IPS-15b (cell line): ENCODE measurements around the gene ERBB4.

ENCODE experiments used
- H3K27me3 ChIP-seq: one replicate; pipeline ENCODE4 v1.6.1; 2013; ENCODE audit warnings: low read length; ENCODE audit not compliant: control insufficient read depth, insufficient read depth
- H3K36me3 ChIP-seq: one replicate; pipeline ENCODE4 v1.6.1; 2013; ENCODE audit warnings: low read length; ENCODE audit not compliant: control insufficient read depth, insufficient read depth
- H3K4me1 ChIP-seq: one replicate; pipeline ENCODE4 v1.6.1; 2013; ENCODE audit warnings: mild to moderate bottlenecking, low read length; ENCODE audit not compliant: control insufficient read depth, insufficient read depth
- H3K4me3 ChIP-seq: one replicate; pipeline ENCODE4 v1.5.1; 2013; ENCODE audit warnings: low read depth, low read length
- H3K9ac ChIP-seq: one replicate; pipeline ENCODE4 v1.6.1; 2013; ENCODE audit warnings: low read depth, mild to moderate bottlenecking, low read length
- H3K9me3 ChIP-seq: one replicate; pipeline ENCODE4 v1.6.1; 2013; ENCODE audit warnings: mild to moderate bottlenecking, low read length; ENCODE audit not compliant: control insufficient read depth, insufficient read depth

The ERBB4 gene

DNA sequence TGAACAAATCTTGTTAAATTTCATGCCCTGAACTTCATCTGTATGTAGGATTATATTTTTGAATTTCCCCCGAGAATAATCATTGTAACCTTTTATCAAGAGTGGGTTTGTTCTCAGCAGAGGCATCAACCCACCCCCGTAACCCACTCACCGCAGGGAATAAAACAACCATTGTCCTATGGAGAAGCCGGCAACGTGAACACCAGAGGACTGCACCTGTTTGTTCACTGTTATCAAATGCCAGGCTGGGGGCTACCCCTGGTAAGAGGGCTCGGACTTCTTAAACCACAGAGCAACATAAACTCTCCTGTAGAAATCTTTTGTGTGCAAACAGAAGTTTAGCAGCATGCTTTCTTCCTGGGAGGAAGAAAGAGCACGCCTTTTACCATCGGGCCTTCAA is 610.4 kb downstream of the ERBB4 start:
- no peak overlapping the region for H3K4me3 ChIP-seq
- no peak overlapping the region for H3K9ac ChIP-seq
- no peaks in the 10 kb centered on the region for H3K27me3 ChIP-seq
- H3K4me1 ChIP-seq: no peaks in the 10 kb centered on the region
- no peaks in the 10 kb centered on the region for H3K9me3 ChIP-seq
- H3K36me3 ChIP-seq: no peaks in the 10 kb centered on the region

DNA sequence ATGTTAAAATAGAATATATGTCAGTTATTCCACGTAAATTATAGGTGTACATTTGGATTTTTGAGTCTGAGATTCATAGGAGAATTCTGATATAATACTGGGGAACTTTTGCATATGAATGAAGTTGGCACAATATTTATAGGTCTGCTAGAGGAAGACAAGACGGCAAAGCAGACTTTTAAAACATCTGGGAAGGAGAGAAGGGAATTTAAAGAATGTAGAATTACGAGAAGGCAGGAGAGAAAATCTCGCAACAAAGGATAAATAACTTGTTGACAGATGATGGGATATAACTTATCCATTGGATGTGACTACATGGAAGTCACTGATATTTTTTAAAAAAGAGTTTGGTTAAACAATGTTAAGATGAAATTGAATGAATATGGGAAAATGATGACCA is 615.6 kb downstream of the ERBB4 start:
- H3K4me1 ChIP-seq: no peaks in the 10 kb centered on the region
- no peak overlapping the region for H3K9ac ChIP-seq
- H3K4me3 ChIP-seq: no peak overlapping the region
- H3K9me3 ChIP-seq: no peaks in the 10 kb centered on the region
- no peaks in the 10 kb centered on the region for H3K36me3 ChIP-seq
- H3K27me3 ChIP-seq: no peaks in the 10 kb centered on the region

DNA sequence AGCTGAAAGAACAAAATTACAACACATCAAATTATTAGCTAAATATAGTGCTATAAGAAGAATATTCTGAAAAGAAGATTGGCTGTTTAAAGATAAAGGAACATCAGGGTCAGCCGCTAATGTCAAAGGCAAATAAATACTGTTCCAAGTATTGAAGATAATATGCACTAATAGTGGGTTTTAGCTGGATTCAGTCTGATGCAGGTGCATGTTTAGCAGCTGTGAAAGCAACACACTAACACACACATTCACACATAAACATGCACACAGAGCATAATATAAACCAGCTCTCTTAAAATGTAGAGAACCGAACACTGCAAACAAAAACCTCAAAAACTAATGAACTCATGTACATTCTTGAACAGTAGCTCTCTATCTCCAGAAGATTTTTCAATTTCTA is 634.6 kb downstream of the ERBB4 start:
- Histone ChIP-seq H3K4me1 (no peaks in the 10 kb centered on the region), H3K27me3 (no peaks in the 10 kb centered on the region), H3K9me3 (no peaks in the 10 kb centered on the region), H3K9ac (no peak overlapping the region), H3K36me3 (no peaks in the 10 kb centered on the region), H3K4me3 (no peak overlapping the region)

DNA sequence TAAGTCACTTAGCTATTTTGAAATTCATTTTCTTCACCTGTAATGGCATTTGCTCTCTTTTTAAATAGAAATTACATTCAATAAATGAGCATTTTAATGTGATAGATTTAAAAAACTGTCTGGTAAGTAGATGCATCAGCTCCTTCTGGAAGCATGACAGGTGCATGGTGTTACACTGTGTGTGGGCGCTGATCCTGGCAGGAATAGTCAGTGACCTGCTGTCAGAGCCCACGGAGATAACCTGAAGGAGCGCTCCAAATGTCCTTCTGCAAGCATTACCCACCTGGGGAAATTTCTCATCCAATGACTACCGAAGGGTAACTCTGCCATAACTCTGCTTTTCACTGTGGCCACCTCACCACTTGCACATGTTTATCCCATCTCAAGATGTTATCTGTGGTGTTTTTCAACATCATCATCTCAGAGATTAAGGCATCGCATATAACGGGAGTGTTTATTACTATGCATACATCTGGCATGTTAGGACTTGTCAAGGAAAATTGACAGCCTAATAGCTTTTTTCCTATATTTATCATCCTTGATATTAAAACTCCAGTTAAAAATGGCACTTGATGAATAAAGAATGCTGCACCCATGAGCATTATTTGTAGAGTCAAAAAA is 637.3 kb downstream of the ERBB4 start:
- no peaks in the 10 kb centered on the region for H3K36me3 ChIP-seq
- no peaks in the 10 kb centered on the region for H3K27me3 ChIP-seq
- H3K9ac ChIP-seq: no peak overlapping the region
- H3K4me1 ChIP-seq: no peaks in the 10 kb centered on the region
- H3K9me3 ChIP-seq: no peaks in the 10 kb centered on the region
- no peak overlapping the region for H3K4me3 ChIP-seq

DNA sequence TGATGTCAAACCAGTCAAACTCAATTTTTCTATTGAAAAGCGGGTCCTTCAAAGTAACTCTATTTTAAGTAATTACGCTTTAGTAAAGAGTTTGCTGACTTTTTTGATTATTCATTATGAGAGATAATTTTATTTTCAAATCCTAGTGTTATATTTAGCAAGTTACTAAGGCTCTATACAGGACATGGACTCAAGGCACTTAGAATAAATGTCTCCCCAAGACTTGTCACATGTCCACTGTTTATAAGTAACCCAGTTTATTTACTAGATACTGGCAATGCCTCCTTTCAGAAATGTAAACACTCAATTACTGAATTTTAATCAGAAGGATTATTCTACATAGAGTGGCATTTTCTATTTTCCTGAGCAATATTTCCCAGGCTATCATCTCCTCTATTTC is 638.1 kb downstream of the ERBB4 start:
- Histone ChIP-seq H3K4me3 (no peak overlapping the region), H3K4me1 (no peaks in the 10 kb centered on the region), H3K36me3 (no peaks in the 10 kb centered on the region), H3K9ac (no peak overlapping the region), H3K9me3 (no peaks in the 10 kb centered on the region), H3K27me3 (no peaks in the 10 kb centered on the region)

DNA sequence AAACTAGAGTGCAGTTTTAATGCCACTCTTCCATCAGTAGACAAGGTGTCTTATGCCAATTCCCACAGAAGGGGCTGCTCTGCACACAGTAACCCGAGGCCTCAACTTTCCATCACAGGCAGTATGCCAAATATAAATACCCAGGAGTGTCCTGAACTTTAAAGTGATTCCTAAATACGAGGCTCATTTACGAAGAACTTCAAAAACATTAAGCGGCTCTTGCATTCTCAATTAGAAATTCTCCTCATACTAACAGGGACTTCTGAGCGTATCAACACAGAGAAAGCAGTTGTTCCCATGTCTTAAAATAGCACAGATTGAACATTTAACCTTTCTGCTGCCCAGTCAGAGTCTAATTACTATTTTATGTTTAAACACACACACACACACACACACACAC is 638.6 kb downstream of the ERBB4 start:
- H3K9ac ChIP-seq: no peak overlapping the region
- no peaks in the 10 kb centered on the region for H3K36me3 ChIP-seq
- H3K4me3 ChIP-seq: no peak overlapping the region
- H3K4me1 ChIP-seq: no peaks in the 10 kb centered on the region
- H3K9me3 ChIP-seq: no peaks in the 10 kb centered on the region
- H3K27me3 ChIP-seq: no peaks in the 10 kb centered on the region

DNA sequence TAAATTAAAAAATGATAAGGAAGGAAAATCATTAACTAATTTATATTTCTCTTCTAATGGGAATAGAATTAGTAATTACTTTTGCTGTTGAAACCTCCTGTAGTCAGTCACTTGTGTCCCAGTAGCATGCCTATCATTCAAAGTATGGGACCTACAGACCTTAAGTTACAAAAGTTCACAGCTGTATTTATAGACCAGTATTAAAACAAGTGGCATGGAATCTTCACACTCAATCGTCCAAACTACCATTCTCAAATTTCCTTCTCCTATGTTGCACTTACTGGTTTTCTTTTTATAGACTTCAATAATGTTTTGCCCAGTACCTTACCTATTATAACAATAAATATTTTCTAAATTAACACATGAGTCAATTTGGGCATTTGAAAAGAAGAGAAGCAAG is 639.9 kb downstream of the ERBB4 start:
- no peaks in the 10 kb centered on the region for H3K4me1 ChIP-seq
- no peaks in the 10 kb centered on the region for H3K9me3 ChIP-seq
- H3K4me3 ChIP-seq: no peak overlapping the region
- H3K9ac ChIP-seq: no peak overlapping the region
- no peaks in the 10 kb centered on the region for H3K27me3 ChIP-seq
- H3K36me3 ChIP-seq: no peaks in the 10 kb centered on the region

DNA sequence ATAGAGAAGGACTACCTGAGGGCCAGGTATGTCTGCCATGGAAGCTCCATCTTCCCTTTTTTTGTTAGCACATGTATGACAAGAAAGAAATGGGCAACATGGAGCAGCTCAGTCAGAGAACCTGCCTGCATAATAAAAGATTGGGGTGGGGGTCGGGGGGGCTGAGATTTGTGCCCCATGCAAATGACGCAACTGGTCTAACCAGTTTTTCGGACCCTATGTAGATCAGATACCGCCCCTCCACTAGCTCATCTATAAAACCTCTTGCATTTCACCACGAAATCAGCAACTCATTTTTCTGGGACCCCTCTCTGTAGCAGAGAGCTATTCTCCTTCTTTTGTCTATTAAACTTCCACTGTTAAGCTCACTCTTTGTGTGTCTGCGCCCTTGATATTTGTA is 657.2 kb downstream of the ERBB4 start:
- Histone ChIP-seq H3K4me1 (peaks cover 3% of the 10 kb centered on the region), H3K36me3 (no peaks in the 10 kb centered on the region), H3K4me3 (no peak overlapping the region), H3K27me3 (no peaks in the 10 kb centered on the region), H3K9me3 (no peaks in the 10 kb centered on the region), H3K9ac (no peak overlapping the region)

DNA sequence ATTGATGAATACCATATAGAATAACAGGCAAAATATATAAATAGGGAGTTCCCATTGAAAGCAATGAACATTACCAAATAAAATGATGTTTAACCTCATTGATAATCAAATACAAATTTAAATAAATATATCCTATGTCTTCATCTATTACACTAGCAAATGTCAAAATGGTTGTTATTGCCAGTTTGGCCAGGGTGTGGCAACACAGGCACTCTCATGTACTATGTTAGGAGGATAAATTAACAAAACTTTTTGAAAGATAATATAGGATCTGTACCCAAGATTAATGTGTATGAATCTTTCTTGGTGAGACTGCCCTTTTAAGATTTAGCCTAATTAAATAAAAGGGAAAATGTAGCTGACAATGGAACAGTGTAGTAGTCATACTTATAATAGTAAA is 659.3 kb downstream of the ERBB4 start:
- no peaks in the 10 kb centered on the region for H3K36me3 ChIP-seq
- H3K9me3 ChIP-seq: no peaks in the 10 kb centered on the region
- H3K9ac ChIP-seq: no peak overlapping the region
- peaks cover 3% of the 10 kb centered on the region for H3K4me1 ChIP-seq
- no peaks in the 10 kb centered on the region for H3K27me3 ChIP-seq
- H3K4me3 ChIP-seq: no peak overlapping the region

DNA sequence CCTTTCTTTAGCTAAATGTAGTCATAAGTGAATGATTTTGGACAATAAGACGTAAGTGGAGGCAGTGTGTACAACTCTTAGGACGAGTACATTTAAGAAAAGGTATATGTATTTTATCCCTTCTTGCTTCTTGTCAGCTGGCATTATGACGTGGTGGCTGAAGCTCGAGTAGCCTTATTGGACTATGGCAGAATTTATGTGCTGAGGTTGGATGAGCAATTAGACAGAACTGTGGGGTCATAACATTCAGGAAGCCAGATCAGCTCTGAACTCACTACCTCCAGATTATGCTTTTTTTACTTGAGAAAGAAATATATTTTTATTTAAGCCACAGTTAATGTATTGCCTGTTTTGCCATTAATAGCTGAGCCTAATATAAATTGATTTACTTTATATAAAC is 661.5 kb downstream of the ERBB4 start:
- Histone ChIP-seq H3K9me3 (no peaks in the 10 kb centered on the region), H3K4me3 (no peak overlapping the region), H3K9ac (no peak overlapping the region), H3K36me3 (no peaks in the 10 kb centered on the region), H3K4me1 (peaks cover 3% of the 10 kb centered on the region), H3K27me3 (no peaks in the 10 kb centered on the region)

DNA sequence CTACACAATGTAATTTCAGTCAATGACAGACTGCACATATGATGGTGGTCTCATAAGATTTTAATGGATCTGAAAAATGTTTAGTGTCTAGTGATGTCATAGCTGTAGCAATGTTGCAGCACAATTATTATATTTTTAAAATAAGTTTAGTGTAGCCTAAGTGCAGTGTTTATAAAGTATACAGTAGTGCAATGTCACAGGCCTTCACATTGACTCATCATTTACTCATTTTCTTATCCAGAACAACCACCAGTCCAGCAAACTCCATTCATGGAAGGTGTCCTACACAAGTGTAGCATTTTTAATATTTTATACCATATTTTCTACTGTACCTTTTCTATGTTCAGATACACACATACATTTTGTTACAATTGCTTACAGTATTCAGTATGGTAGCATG is 663.1 kb downstream of the ERBB4 start:
- no peaks in the 10 kb centered on the region for H3K4me1 ChIP-seq
- no peak overlapping the region for H3K4me3 ChIP-seq
- H3K9ac ChIP-seq: no peak overlapping the region
- no peaks in the 10 kb centered on the region for H3K9me3 ChIP-seq
- no peaks in the 10 kb centered on the region for H3K36me3 ChIP-seq
- H3K27me3 ChIP-seq: no peaks in the 10 kb centered on the region

DNA sequence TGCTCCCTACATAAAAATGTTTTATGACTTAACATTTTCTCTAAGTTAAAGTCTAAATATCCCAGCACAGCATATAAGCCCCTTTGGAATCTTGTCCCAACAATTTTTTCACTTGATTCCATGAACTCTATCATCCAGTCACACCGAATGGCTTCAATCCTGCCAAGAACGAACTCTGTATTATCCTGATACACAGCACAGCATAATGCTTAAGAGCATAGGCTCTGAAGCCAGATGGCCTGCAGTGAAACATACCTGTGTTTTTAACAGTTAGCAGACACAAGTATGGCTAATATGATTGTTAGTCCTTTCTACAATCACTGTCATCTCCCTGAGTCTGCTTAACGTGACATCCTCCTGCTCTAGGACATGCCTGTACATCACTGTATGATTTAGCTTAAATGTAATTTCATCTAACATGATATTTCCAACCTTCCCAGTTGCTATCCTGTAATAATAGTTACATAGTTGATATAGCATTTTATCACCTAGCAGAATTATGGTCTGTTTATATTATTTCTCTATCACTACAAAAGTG is 669.5 kb downstream of the ERBB4 start:
- no peak overlapping the region for H3K4me3 ChIP-seq
- no peaks in the 10 kb centered on the region for H3K9me3 ChIP-seq
- H3K9ac ChIP-seq: no peak overlapping the region
- no peaks in the 10 kb centered on the region for H3K27me3 ChIP-seq
- H3K36me3 ChIP-seq: no peaks in the 10 kb centered on the region
- H3K4me1 ChIP-seq: no peaks in the 10 kb centered on the region
